GM12878 (cell line): ENCODE measurements around the gene PRR16.
A peak's percentile ranks its signal among the peaks of the same experiment; 100 is the strongest.

Experiments used
- BHLHE40 ChIP-seq, 2 experiments: fragments of 450-650 bp in 1 of 2; IDR thresholded peaks; 2 replicates each; pipeline ENCODE4 v1.6.1; 2011 to 2017; ENCODE audit warnings: low read depth in 2 of 2, borderline replicate concordance in 1 of 2, improper control_type of control experiment in 1 of 2, low read length in 1 of 2, mild to moderate bottlenecking in 1 of 2
- CBX3 ChIP-seq: fragments of 200-600 bp; sonication (generic); IDR thresholded peaks from 2 replicates; pipeline ENCODE4 v1.6.1; 2016; ENCODE audit warnings: low read depth, borderline replicate concordance
- MTA3 ChIP-seq: IDR thresholded peaks from 2 replicates; pipeline ENCODE4 v1.6.1; 2012; ENCODE audit warnings: low read length, inconsistent platforms, borderline replicate concordance
- MXI1 ChIP-seq: fragments of 150-350 bp; IDR thresholded peaks from 2 replicates; pipeline ENCODE4 v1.6.1; 2011; ENCODE audit warnings: low read depth, mild to moderate bottlenecking, inconsistent platforms, low read length, improper control_type of control experiment
- MYC ChIP-seq: IDR thresholded peaks from 2 replicates; pipeline ENCODE4 v1.6.1; 2011; ENCODE audit warnings: mild to moderate bottlenecking, low read length, moderate library complexity, inconsistent platforms; ENCODE audit not compliant: insufficient read depth, insufficient replicate concordance, insufficient read length, severe bottlenecking
- RFX5 ChIP-seq: IDR thresholded peaks from 2 replicates; pipeline ENCODE4 v1.6.1; 2011; ENCODE audit warnings: low read depth, low read length, improper control_type of control experiment
- STAT1 ChIP-seq: fragments of 450-650 bp; conservative IDR thresholded peaks from 2 replicates; pipeline ENCODE4 v1.6.1; 2014; ENCODE audit warnings: antibody characterized with exemption, mild to moderate bottlenecking
- ZNF384 ChIP-seq: IDR thresholded peaks from 2 replicates; pipeline ENCODE4 v1.6.1; 2012; ENCODE audit warnings: low read depth, mild to moderate bottlenecking, low read length, improper control_type of control experiment, borderline replicate concordance
- TF ChIP-seq, protein P1 (sequence below), 3 experiments: IDR thresholded peaks in 2 of 3; conservative IDR thresholded peaks in 1 of 3; 2 replicates each; pipeline ENCODE4 v1.5.1; 2011; ENCODE audit warnings: low read depth in 3 of 3, low read length in 3 of 3, mild to moderate bottlenecking in 3 of 3, control low read depth in 2 of 3, moderate library complexity in 2 of 3, inconsistent platforms in 1 of 3, mixed read lengths in 1 of 3; ENCODE audit not compliant: control insufficient read depth in 2 of 3, insufficient read depth in 1 of 3; ENCODE audit errors: extremely low read depth in 1 of 3
- TF ChIP-seq, protein P2 (sequence below): IDR thresholded peaks from 2 replicates; pipeline ENCODE4 v1.6.1; 2012; ENCODE audit warnings: mild to moderate bottlenecking, low read depth, low read length

DNA sequence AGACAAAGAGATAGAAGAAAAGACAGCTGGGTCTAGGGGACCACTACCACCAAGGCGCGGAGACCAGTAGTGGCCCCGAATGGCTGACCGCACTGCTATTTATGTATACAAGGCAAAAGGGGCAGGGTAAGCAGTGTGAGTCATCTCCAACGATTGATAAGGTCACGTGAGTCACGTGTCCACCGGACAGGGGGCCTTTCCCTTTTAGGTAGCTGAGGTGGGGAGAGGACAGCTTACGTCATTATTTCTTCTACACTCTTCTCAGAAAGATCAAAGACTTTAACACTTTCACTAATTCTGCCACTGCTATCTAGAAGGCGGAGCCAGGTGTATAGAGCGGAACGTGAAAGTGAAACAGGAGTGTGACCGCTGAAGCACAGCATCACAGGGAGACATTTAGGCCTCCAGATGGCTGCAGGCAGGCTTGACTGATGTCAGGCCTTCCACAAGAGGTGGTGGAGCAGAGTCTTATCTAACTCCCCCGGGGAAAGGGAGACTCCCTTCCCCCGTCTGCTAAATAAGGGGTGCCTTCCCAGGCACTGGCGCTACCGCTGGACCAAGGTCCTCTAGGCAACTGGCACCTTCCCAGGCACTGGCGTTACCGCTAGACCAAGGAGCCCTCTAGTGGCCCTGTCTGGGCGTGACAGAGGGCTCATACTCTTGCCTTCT, 6.1 kb upstream of the PRR16 start:
- TF ChIP-seq, protein P1, sequence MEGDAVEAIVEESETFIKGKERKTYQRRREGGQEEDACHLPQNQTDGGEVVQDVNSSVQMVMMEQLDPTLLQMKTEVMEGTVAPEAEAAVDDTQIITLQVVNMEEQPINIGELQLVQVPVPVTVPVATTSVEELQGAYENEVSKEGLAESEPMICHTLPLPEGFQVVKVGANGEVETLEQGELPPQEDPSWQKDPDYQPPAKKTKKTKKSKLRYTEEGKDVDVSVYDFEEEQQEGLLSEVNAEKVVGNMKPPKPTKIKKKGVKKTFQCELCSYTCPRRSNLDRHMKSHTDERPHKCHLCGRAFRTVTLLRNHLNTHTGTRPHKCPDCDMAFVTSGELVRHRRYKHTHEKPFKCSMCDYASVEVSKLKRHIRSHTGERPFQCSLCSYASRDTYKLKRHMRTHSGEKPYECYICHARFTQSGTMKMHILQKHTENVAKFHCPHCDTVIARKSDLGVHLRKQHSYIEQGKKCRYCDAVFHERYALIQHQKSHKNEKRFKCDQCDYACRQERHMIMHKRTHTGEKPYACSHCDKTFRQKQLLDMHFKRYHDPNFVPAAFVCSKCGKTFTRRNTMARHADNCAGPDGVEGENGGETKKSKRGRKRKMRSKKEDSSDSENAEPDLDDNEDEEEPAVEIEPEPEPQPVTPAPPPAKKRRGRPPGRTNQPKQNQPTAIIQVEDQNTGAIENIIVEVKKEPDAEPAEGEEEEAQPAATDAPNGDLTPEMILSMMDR (IDR thresholded peaks at IDR 0.05 in 2 of 3, conservative IDR thresholded peaks at IDR 0.05 in 1 of 3; ENCODE audit: control insufficient read depth in 2 of 3, extremely low read depth in 1 of 3, insufficient read depth in 1 of 3, low read depth in 3 of 3, low read length in 3 of 3), result peak; percentile 38 to 75 (median 61)
- TF ChIP-seq, protein P2, sequence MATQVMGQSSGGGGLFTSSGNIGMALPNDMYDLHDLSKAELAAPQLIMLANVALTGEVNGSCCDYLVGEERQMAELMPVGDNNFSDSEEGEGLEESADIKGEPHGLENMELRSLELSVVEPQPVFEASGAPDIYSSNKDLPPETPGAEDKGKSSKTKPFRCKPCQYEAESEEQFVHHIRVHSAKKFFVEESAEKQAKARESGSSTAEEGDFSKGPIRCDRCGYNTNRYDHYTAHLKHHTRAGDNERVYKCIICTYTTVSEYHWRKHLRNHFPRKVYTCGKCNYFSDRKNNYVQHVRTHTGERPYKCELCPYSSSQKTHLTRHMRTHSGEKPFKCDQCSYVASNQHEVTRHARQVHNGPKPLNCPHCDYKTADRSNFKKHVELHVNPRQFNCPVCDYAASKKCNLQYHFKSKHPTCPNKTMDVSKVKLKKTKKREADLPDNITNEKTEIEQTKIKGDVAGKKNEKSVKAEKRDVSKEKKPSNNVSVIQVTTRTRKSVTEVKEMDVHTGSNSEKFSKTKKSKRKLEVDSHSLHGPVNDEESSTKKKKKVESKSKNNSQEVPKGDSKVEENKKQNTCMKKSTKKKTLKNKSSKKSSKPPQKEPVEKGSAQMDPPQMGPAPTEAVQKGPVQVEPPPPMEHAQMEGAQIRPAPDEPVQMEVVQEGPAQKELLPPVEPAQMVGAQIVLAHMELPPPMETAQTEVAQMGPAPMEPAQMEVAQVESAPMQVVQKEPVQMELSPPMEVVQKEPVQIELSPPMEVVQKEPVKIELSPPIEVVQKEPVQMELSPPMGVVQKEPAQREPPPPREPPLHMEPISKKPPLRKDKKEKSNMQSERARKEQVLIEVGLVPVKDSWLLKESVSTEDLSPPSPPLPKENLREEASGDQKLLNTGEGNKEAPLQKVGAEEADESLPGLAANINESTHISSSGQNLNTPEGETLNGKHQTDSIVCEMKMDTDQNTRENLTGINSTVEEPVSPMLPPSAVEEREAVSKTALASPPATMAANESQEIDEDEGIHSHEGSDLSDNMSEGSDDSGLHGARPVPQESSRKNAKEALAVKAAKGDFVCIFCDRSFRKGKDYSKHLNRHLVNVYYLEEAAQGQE, result no peak
- TF ChIP-seq MTA3 (no peak), STAT1 (no peak), MXI1 (no peak), CBX3 (no peak), BHLHE40 (IDR thresholded peaks at IDR 0.05; ENCODE audit: borderline replicate concordance in 1 of 2, low read depth in 2 of 2, low read length in 1 of 2) (peak; percentile 97 to 99), RFX5 (no peak), MYC (no peak), ZNF384 (no peak)
